GM19023 (cell line): ENCODE results near the gene MLLT6.

Source experiments
- ATAC-seq: cut with Tn5 transposase; IDR thresholded peaks from one replicate; pipeline ENCODE4 v1.9.1; 2021; ENCODE audit warnings: mild to moderate bottlenecking, moderate library complexity; ENCODE audit not compliant: unreplicated experiment

MLLT6 gene

DNA sequence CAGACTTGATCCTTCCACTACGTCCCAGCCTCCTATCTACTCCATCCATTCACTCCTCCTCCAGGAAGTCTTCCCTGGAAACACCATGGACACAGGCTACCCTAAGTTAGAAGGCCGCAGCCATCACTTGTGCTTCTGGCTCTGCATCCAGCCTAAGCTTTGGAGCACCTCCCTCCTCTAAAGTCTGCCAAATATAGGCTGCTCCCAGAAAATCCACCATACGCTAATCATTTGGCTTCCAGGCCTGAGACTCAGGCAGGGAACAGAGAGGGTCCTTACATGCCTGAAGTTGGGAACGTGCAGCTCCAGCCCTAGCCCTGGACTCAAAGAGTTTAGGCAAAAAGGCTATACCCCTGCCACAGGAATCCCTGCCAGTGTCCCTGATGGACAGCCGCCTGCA lies 36.4 kb downstream of the MLLT6 start:
- ATAC-seq, result no peak

- ATAC-seq, result no peak
These were observed 36.9 kb downstream of the MLLT6 start for GRCh38 chr17:38741921-38742410.

DNA sequence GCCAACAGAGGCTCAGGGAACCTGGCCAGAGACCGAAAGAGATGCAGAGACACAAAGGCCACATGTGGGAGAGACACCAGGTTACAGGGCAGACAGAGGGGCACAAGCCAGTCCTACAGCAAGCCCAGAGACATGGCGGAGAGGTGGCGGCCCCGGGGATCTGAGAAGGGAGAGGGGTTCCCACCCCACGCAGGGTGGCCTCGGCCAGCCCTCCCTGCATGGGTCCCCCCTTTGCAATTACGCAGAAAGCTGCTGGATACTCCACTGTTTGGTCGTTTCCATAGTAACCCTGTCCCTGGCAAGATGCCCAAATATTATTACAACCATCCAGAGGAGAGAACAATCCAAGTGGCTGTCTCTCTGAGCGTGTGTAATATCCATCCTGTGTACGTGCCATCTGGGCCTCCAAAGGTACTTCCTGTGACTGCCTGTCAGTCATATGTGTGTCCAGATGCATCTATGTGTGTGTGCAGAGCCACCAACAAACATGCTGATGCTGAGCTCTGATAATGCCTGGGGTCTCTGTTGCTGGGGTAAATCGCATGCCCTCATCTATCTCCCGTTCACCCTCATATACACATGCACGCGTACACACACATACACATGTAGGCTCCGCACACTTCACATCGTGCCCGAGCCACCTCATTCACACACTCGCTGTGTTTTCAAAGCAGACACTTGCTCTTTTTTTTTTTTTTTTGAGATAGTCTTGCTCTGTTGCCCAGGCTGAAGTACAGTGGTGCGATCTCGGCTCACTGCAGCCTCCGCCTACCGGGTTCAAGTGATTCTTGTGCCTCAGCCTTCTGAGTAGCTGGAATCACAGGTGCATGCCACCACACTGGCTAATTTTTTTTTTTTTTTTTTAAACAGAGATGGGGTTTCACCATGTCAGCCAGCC lies 37.6 kb downstream of the MLLT6 start:
- no peak for ATAC-seq

GRCh38 chr17:38743556-38744171 lies 38.6 kb downstream of the MLLT6 start:
- ATAC-seq, result no peak

DNA sequence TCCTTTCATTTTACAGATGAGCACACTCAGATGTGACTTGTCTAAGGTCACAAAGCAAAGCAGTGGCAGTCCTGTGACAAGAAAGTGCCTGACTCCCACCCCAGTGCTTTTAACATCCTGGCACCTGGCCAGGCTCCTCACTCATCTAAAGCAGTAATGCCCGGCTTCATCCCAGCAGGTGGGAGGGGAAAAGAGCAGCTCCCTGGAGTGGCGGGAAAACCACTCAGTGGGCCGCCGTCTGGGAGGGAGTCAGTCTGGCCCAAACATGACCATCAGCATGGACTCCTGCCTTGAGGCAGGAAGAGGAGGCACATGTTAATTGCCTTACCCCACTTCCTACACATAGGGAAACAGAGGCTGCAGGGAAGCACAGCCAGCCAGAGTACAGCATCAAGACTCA lies 40.5 kb downstream of the MLLT6 start:
- ATAC-seq, result no peak

- ATAC-seq, result no peak
These were observed 41.2 kb downstream of the MLLT6 start for GRCh38 chr17:38746004-38746848.

DNA sequence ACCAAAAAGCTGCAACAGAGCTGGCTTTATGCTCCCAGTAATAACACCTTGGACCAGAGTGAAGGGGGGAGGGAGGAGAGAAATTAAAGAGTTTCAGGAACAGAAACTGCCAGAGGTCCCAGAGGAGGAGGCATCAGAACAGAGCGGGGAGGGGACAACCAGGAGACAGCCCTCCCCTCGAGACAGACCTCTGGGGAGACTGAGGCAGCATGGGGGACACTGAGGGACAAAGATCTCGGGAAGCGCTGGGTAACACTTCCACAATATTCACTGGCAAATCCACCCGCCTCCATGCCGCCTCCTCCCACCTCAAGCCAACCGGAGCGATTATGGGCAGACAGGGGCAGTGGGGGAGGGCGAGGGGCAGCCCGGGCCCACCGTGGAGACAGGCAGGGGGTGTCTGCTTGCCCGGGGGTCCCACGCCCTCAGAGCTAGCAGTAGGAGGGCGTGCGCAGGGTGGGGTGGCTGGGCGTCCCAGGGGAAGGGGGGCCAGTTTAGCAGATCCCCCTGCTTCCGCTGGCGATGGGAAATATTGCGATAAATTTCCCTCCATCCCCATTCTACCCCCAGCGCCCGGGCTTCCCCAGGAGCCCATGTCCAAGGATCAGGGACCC lies 41.9 kb downstream of the MLLT6 start:
- ATAC-seq, result no peak

GRCh38 chr17:38747463-38748148 lies 42.5 kb downstream of the MLLT6 start:
- no peak for ATAC-seq

DNA sequence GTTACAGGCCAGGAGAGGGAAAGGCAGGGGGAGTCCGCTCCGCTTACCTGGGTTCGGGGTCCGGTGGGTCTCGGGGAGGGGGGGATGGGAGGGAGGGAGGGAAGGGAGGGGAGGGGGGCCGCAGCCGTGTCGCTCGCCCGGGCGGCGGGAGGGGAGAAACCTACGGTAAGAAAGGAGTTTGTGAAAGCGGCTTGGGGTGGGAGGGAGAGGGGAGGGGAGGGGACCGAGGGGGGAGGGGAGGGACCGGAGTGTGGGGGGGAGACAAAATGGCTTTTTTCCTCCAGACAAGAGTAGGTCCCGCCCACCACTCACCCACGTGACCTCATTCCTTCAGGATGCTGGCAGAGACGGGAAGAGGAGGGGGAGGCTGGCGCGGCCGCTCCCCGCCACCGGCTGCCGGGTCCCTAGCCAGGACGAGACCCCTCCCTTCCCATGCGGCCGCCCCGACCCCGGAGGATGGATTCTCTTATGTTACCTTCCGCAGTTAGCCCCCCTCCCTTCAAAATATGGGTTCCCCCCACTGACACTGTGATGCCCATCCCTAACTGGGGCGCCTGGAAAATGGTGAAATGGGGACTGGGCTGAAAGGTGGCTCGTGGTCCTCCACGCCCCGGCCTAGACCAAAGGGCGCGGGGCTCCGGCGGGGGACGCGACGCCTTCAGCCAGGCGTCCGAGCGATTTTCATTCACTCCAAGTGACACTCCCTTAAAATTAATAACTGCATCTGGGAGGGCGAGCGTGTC lies 43.2 kb downstream of the MLLT6 start, which contains the start of gene PCGF2:
Gene PCGF2 (minus strand): TSS at position 188 of the 743 bp plus-strand sequence. CDS start 7,934 bp downstream, outside the sequence.
- ATAC-seq, result no peak

DNA sequence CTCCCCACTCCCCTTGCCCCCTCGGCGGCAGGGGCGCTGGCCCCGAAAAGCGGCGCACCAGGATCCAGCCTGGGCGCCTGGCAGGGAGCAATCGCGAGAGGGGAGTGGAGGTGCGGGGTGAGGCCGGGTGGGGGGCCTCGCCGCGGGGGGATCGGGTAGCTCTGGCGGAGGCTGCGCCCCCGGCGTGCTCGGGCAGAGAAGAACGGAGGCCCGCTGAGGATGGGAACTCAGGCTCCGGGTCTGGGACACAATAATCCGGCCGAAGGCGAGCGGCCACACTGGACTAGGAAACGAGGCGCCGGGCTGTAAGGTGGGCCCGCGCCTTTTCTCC lies 43.8 kb downstream of the MLLT6 start:
- no peak for ATAC-seq

DNA sequence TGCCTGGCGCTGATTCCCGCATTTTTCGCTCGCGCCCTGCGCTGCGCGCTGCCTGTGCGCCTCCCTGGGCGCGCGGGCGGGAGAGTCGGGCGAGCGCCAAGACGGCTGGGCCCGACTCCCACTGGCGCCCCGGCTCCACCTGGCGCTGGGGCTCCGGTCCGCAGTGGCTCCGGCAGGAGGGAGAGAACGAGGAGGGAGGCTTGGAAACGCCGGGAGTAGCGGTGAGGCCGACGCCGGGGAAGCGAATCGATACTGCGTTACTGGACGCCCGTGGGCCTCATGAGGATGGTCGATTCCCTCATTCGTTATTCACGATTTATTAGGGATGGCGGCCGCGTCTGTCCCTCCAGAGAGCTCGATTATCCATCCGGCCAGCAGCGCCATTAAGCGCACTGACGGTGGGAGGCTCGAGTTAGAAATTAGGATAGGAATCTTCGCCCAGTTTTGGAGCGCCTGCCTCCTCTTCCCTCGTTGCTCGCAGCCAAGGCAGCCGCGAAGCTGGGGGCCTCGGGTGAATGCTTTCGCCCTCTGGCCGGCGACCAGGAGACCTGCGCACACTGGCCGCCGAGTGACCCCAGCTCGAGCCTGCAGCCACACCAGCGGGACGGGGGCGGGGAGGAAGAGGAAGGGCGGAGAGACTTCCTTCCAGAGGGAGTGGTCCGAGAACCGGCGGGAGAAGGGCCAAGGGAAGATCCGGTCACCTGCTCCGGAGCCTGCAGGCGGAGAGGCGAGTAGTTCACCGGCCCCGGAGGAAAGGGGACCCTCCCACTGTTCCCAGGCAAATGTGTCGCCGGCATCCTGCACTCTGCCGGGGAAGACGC lies 44.4 kb downstream of the MLLT6 start:
- no peak for ATAC-seq

- ATAC-seq, result no peak
These were observed 44.9 kb downstream of the MLLT6 start for GRCh38 chr17:38750044-38750311.

- ATAC-seq, result no peak
These were observed 45.4 kb downstream of the MLLT6 start for GRCh38 chr17:38750312-38751121.

- no peak for ATAC-seq
These were observed 46.2 kb downstream of the MLLT6 start for GRCh38 chr17:38751144-38751807.

DNA sequence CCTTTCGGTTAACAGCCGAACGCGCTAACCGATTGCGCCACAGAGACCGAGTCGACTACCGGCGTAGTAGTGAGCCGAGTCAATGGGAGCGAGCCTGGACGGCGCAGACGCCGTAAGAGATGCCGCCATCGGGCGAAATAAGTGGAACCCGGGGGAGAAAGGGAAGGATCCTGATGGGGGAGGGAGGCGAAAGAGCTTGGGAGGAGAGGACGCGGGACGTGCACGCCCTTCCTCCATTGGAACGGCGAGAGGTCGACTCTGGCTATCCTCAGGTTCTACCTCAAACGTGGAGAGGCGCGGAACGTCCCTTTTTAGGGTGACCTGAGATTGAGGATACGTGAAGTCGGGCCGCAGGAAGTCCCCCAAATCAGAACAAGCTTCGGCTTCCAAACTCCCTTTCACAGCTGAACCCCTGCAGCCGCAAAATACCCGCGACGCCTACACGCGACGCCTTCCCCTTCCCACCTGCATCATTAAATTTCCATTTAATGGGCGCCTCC lies 46.8 kb downstream of the MLLT6 start:
- peak; percentile 7 for ATAC-seq

GRCh38 chr17:38752308-38753070 lies 47.4 kb downstream of the MLLT6 start, which contains the start of gene PSMB3:
Gene PSMB3 (plus strand): TSS chr17:38752741. CDS start chr17:38752827, 86 bp downstream.
- ATAC-seq, result peak; percentile 90
